HG03064 (cell line): ENCODE measurements around the gene IFI6.
"Not testable (repeated sequence)": the region's sequence is repeated elsewhere in the genome, so short reads cannot be mapped to it uniquely, and the experiment has no call there.

ENCODE experiments used
- ATAC-seq: cut with Tn5 transposase; IDR thresholded peaks from one replicate; pipeline ENCODE4 v1.9.1; 2021; ENCODE audit warnings: low read depth; ENCODE audit not compliant: unreplicated experiment

IFI6 gene, protein sequence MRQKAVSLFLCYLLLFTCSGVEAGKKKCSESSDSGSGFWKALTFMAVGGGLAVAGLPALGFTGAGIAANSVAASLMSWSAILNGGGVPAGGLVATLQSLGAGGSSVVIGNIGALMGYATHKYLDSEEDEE

DNA sequence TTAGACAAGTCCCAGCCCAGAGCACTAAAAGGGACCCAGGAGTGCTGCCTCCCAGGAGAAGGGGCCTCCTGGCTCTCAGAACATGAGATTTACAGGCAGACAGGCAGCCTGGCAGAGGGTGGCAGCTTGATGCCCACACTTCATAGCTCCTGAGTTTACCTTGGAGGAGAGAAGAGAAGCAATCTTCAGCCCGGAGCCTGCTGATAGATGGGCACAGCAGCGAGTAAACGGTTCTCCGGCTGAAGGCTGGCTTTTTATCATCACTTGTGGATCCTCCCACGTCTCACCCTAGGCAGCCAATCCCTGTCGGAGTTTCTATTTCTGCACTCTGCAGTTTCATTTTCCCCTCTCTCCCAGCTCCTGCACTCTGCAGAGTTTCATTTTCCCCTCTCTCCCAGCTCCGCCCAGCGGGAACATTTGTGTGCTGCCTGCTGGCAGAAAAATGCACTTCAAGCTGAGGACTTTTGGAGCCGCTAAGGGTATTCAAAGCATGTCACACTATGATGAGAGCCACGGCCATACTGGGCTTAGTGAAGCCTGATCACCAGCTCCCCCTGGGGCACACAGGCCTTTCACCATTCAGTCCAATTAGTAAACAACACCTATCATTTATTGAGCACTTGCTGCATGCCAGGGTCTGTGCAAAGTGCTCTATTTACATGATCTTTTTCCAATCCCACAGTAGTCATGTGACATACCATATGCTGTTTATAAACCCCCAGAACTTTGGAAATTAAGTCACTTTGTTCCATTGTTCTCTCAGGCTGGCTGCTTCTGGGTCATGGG, at the start of gene IFI6:
TSS of gene IFI6 (minus strand) at position 229 of the 786 bp plus-strand sequence. CDS start 2,878 bp downstream, outside the sequence.
- ATAC-seq: peak; percentile 68

DNA sequence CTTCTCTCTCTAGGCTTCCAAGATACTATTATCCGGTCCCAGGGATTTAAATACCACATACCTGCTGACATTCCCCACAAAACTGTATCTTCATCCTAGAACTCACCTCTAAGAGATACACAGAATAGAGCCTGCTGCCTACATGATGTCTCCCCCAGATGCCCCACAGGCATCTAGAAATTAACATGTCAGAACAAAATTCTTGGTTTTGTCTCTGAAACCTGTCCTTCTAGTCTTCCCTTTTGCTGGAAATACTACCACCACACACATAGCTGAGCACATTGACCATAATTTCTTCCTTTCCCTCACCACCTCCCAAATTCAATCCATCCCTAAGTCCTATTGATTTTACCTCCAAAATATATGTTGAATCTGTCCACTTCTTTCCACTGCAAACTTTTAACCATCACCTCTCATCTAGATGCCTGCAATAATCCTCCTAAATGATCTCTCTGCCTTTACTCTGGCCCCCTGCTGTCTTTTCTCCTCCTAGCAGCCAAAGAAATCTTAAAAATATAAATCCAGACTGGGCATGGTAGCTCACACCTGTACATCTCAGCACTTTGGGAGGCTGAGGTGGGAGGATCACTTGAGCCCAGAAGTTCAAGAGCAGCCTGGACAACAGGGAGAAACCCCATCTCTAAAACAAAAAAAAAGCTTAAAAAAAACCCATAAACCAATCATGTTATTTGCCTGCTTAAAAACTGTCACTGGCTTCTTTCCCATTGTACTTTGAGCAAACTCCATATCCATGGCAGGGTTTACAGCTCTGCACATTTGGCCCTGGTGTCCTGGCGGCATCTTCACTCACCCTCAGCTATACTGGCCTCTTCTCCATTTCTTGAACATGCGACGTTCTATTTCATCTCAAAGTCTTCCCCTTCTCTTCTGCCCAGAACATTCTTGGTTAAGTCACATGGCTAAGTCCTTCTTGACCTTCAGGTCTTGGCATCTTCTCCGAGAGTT, 47.6 kb upstream of the IFI6 start:
- no peak for ATAC-seq

DNA sequence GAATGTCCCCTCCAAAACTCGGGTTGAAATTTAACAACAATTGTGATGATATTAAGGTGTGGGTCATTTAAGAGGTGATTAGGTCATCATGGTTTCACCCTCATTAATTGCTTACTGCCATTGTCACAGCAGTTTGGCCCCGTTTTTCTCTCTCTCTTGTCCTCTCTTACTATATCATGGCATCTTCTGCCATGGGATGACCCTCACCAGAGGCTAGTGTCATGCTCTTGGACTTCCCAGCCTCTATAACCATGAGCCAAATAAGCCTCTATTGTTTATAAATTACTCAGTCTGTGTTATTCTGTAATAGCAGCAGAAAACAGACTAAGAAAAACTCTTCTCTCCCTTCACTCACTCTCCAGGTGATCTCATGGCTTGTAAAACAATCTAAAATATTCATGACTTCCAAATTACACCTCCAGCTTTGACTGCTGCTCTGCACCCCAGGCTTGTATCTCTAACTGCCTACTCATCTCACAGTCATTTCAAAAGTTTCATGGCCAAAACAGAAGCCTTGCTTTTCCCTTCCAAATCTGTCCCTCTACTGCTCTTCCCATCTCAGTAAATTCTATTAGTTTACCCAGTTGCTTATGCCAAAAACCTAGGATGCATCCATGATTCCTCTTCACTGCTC, 44.4 kb upstream of the IFI6 start:
- ATAC-seq: no peak

DNA sequence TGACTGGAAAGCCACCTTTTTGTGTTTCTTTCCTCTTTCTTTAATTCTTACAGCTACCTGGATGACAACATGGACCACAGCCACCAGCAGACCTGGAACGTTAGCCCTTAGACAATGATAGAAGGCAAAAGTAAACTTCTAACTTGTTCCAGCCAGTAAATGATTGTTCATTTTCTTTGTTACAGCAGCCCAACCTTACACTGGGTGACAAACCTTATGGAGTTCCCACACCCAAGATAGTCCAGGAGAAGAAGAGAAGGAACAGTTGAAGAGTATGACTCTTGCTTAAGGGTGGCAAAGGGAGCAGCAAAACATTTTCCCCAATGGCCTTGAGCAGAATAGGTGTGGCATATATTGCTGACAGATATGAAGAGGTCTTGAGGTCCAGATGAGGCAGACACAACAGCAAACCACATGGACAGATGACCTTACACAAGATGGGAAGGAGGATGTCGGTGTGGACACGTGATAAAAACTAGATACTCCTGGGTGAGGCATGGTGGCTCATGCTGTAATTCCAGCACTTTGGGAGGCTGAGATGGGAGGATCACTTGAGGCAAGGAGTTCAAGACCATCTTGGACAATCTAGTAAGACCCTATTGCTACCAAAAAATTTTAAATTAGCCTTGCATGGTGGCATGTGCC, 42.0 kb upstream of the IFI6 start:
- no peak for ATAC-seq

DNA sequence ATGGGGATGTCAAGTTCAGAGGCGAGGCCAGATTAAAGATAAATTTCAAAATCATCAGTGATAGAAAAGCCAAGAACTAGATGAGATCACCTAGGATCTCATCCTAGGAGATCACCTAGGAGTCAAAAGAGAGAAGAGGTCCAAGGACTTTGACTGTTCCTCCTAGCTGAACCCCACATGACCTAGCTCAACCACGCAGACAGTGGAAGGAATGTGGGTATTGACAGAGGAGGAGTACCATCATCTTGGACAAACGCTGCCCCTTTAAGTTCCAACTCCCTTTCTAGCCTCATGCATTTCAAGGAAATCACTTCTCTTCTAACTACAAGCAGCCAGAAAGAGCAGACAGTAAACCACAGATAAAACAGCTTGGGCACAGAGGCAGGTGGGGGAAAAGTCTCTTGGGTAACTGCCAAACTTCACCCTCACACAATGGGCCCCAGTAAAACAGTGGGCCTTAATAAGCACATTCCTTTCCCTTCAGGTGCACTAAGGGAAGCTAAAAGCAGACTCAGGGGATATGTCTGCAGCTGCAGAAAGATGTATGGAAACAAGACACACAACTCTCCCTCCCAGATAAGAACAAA, 41.2 kb upstream of the IFI6 start:
- ATAC-seq: no peak

DNA sequence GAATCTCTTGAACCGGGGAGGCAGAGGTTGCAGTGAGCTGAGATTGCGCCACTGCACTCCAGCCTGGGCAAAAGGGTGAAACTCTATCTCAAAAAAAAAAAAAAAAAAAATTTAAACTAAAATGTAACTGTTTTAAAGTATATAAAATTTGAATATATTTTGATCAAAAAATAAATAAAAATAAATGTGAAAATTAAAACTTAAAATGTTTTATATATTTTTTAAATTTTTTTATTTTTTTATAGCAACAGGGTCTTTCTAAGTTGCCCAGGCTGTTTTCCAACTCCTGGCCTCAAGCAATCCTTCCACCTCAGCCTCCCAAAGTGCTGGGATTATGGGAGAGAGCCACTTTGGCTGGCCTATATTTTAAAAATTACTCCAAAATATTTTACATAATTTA, 38.6 kb upstream of the IFI6 start:
- no peak for ATAC-seq

DNA sequence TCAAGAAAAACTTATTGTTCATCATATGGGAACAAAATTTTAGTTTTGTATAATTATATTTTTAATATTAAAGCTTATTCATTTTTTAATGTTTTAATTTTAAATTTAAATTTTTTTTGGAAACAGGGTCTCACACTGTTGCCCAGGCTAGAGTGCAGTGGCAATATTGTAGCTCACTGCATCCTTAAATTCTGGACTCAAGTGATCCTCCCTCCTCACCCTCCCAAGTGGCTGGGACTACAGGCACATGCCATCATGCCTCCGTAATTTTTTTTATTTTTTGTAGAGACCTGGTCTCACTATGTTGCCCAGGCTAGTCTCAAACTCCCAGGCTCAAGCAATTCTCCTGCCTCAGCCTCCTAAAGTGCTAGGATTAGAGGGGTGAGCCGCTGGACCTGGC, 33.6 kb upstream of the IFI6 start:
- no peak for ATAC-seq

DNA sequence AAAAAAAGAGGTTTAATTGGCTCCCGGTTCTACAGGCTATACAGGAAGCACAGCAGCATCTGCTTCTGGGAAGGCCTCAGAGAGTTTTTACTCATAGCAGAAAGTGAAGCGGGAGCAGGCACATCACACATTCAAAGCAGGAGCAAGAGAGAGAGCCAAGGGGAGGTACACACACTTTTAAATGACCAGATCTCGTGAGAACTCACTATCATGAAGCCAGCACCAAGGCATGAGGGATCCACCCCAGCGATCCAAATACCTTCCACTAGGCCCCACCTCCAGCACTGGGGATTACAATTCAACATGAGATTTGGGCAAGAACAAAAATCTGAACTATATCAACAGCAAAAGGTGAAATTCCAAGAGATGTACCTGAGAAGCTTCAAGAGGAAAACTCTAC, 33.0 kb upstream of the IFI6 start:
- no peak for ATAC-seq

DNA sequence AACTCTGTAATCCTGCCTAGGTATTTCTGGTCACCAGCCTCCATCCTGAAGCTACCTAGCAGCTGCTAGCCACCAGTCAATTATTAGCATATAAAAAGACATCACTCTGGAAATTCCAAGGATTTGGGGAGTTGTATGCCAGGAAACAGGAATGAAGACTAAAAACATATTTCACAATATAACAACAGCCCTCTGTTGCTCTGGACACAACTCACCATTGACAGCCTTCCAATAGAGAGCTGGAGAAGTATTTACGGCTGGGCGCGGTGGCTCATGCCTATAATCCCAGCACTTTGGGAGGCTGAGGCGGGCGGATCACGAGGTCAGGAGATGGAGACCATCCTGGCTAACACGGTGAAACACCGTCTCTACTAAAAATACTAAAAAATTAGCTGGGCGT, 24.8 kb upstream of the IFI6 start:
- not testable (repeated sequence) for ATAC-seq

DNA sequence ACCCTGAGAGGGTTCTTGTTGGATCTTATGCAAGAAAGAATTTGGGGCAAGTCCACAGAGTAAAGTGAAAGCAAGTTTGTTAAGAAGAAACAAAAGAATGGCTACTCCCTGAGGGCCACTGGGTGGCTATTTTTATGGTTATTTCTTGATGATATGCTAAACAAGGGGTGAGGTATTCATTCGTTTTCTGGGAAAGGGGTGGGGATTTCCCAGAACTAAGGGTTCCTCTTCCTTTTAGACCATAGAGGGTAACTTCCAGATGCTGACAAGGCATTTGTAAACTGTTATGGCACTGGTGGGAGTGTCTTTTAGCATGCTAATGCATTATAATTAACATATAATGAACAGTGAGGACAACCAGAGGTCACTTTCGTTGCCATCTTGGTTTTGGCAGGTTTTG, 18.2 kb upstream of the IFI6 start:
- no peak for ATAC-seq

DNA sequence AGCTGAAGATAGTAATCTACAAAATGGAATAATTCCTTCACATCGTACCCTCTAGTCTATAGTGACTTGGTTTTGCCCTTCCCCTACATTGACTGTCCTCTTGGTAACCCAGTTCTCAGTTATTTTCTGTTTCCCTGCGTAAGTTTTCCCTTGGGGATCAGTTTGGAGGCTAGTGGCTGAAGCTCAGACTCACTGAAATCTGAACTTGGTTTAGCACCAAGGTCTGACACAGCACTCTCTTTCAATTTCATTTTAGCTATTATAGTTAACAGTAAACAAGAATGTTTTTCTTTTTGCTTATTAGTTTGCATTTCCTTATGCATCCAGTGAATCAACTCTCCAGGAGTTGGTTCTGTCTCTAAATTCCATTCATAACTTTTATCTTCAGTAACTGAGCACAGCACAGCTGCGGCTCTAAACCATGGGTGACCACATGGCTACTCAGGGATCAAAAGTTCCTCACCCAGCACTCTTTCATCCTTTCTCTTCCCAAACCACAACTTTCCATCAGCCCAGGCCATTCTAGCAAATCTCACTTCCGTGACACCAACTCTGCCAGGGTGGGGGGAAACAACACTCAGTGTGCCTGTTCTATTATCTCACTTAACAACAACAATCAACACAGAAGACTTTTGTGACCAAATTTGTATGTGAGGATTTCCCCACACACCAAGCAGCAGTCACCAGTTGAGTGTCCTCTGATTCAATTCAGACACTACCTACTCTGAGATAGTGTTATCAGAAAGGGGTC, 17.6 kb upstream of the IFI6 start:
- ATAC-seq: peak; percentile 63

DNA sequence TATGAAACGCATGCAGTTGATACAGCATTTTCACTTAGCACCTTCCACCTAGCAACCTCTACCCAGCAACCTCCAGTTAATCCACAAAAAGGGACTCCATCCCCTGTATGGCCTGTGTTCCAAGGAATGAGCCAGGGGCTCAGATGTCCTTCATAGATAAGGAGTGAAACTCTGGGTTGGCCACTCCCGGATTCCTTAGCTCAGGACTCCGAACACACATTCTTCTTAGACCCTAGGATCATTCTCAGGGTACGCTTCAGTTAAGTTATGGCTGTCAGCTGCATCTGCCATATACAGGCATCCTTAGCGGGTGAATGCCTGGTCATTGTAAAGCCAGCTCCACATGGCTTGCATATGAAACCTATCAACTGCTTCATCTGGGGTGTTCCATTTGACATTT, 15.9 kb upstream of the IFI6 start:
- ATAC-seq: no peak

DNA sequence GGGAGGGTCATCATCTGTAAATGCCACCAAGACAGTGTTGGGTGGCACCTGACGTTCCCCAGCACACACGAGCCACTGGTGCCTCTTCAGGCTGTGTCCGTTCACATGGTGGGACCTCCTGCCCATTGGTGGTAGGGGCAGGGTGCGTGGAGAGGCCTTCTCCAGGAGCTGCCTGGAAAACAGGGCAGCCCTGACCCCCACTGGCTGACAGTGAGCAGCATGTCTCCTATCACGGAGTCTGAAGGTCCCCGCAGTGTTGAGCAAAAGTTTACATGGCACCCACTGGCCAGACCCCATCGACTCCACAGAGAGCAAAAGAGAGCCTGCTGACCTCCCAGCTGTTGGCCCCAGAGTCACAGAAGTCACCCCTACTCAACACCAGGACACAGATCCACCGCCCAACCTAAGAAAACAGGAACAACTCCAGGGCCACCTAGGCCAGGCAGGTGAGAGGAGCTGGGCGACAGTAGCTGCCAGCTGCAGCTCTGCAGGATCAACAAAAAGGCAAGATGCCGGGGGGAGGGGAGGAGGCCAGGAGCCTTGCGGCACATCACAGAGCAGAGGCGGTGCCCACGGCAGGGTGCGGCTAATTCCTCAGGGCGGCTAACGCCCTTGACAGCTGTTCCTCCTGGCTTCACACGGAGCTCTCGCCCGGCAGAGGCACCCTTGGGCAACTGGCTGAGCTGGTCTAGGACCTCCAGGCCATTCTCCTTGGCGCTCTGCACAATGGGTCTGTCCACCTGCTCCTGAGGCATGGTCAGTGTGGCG, 14.4 kb upstream of the IFI6 start:
- no peak for ATAC-seq

DNA sequence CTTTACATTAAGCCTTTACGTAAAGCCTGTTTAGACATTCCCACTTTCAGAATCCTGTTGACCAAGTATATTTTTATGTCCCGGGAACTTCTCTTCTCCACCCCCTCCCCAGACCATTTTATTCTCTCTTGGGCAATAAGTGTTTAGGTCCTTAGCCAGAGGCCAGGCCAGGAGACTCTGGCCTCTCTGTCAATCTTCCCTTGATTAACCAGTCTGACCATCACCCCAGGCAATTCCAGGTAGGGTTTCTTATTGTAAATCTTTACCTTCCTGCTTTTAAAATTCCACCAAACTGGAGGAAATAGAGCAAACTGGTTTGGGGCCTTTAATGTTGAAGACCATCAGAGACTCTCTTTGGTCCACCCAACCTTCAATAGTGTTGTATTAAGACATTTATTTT, 12.2 kb upstream of the IFI6 start:
- ATAC-seq: no peak

DNA sequence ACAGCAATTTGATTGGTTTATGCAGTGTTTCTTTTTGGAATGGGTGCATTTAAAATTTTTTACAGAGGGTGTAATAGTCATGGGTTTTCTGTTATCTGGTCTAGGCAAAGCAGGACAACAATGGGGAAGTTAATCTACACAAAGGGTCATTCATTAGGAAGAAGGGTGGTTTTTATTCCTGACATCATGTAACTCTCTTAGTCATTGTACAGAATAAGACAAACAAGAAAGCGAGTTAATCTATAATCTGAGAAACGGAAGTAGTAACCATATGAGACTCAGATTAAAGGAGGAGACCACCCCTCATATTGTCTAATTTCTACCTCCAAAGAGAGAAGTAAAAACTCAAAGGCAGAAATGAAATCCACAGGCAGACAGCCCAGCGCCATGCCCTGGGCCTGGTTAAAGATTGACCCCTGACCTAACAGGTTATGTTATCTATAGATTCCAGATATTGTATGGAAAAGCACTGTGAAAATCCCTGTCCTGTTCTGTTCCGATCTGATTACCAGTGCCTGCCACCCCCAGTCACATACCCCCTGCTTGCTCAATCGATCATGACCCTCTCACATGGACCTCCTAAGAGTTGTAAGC, 10.5 kb upstream of the IFI6 start:
- no peak for ATAC-seq

DNA sequence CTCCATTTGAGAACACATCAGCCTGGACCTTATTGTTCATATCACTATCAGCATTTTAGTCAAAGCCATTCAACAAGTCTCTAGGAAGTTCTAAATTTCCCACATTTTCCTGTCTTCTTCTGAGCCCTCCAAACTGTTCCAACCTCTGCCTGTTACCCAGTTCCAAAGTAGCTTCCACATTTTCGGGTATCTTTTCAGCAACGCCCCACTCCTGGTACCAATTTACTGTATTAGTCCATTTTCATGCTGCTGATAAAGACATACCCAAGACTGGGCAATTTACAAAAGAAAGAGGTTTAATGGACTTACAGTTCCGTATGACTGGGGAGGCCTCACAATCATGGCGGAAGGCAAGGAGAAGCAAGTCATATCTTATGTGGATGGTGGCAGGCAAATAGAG, 9.6 kb upstream of the IFI6 start:
- not testable (repeated sequence) for ATAC-seq

DNA sequence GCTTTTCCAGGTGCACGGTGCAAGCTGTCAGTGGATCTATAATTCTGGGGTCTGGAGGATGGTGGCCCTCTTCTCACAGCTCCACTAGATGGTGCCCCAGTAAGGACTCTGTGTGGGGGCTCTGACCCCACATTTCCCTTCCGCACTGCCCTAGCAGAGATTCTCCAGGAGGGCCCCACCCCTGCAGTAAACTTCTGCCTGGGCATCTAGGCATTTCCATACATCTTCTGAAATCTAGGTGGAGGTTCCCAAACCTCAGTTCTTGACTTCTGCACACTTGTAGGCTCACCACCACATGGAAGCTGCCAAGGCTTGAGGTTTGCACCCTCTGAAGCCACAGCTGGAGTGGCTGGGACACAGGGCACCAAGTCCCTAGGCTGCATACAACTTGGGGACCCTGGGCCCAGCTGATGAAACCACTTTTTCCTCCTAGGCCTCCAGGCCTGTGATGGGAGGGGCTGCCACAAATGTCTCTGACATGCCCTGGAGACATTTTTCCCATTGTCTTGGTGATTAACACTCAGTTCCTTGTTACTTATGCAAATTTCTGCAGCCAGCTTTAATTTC, 8.3 kb upstream of the IFI6 start:
- not testable (repeated sequence) for ATAC-seq

DNA sequence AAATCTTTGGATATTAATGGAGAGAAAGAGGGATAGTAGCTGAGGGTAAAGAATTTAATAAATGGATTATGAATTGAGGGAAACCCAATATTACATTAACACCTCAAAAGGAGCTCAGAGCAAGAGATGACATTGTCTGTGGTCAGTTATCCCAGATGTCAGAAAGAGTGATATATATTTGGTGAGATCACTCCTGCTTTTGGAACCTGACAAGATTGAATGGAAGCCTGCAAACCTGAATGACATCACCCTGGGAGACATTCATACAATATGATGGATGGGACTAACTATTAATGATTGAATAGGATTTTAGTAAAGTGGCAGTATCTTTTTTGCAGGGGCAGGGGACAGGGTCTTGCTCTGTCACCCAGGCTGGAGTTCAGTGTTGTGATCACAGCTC, 6.8 kb upstream of the IFI6 start:
- no peak for ATAC-seq
